ENCODE data around the gene DNM3.
A peak's percentile ranks its signal among the peaks of the same experiment; 100 is the strongest.

The DNM3 gene

DNA sequence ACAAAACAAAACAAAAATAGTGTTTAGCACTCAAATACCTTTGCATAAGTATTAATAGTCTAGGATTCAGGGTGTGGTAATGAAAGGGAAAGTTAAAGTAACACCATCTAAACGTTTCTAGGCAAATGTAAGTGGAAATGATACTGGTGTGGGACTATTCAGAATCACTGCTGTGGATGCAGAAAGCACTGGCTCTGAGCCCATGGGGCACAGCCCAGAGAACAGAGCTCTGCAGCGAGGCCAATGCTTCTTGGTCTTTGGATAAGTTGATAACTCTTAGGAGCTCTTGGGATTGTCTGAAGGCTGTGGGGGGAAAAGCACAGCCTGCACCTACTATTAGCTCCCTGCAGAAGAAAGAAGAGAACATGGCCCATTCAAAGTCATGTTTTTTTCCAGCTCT, 21.4 kb upstream of the DNM3 start:
- FAIRE-seq, result no peak

DNA sequence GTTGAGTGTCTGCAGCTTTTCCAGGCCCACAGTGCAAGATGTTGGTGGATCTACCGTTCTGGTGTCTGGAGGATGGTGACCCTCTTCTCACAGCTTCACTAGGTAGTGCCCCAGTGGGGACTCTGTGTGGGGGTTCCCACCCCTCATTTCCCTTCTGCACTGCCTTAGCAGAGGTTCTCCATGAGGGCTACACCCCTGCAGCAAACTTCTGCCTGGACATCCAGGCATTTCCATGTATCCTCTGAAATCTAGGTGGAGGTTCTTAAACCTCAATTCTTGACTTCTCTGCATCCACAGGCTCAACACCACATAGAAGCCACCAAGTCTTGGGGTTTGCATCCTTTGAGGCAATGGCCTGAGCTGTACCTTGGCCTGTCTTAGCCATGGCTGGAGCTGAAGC, 14.3 kb upstream of the DNM3 start:
- FAIRE-seq, result no peak

DNA sequence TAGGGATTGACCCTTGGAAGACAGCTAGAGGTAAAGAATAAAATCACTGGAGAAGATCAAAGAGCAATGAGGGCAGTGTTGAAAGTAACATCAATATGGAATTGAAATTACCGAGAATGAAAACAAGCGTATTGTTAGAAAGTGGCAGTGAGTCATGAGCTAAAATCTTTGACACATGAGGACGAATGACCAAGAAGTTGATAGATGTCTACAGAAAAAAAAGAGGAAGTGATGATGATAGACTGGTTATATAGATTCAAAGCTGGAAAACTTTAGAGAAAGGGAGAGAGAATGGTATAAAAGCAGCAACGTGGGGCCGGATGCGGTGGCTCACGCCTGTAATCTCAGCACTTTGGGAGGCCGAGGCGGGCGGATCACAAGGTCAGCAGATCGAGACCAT, 12.5 kb upstream of the DNM3 start:
- no peak for FAIRE-seq

GRCh38 chr1:171833091-171833825, 8.0 kb upstream of the DNM3 start:
- no peak for FAIRE-seq

GRCh38 chr1:171834821-171835220, 6.5 kb upstream of the DNM3 start:
- no peak for FAIRE-seq

DNA sequence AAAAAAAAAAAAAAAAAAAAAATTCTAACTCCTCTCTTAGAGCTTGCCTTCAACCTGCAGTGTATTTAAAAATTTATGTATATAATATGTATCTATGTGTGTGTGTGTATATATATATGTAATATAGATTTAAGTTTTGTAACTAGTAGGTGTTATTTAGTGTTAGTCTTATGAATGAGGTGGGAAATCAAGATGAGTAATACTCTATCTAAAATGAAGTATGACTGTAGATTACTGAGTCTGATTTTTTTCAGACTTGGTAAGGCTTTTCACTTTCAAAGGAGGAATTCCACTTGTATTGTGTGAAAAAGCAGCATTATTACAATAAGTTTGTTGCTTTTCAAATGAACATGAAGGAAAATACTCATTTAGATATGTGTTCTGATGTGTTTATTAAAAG, 5.4 kb upstream of the DNM3 start:
- FAIRE-seq, result peak; percentile 61

- FAIRE-seq, result no peak
Observed at GRCh38 chr1:171841931-171842761, 848 bp downstream of the DNM3 start.

GRCh38 chr1:171844381-171844780, 3.1 kb downstream of the DNM3 start:
- FAIRE-seq, result no peak

- peak; percentile 62 for FAIRE-seq
Observed at GRCh38 chr1:171845998-171846397, 4.7 kb downstream of the DNM3 start.

DNA sequence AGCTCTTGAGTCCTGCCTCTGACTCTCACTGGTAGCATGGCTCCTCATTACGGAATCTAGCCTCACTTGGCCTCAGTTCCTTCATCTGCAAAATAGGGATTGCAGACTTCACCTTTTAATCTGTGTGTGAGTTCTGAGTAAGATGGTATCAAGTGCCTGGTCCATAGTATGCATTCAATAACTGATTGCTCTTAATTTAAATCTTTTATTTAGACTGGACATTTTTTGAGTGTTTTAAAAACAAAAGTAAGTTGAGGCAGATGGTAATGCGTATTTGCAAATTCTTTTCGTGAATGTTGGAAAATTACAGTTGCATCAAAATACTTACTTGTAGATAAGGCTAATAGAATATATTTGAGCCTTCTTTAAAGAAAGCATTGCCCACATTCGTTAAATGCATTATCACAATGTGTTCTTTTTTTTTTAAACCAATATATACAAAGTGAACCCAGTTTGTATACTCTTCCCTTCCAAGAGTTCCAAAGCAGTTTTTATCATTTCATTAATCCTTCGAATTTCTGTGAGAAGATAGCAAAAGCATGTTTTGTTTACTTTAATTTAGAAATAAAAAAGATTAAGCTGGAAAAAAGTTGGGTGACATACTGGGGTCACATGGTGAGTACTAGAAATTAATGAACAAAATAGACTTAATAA, 8.1 kb downstream of the DNM3 start:
- FAIRE-seq, result no peak

- no peak for FAIRE-seq
Observed at GRCh38 chr1:171850651-171851350, 9.5 kb downstream of the DNM3 start.

DNA sequence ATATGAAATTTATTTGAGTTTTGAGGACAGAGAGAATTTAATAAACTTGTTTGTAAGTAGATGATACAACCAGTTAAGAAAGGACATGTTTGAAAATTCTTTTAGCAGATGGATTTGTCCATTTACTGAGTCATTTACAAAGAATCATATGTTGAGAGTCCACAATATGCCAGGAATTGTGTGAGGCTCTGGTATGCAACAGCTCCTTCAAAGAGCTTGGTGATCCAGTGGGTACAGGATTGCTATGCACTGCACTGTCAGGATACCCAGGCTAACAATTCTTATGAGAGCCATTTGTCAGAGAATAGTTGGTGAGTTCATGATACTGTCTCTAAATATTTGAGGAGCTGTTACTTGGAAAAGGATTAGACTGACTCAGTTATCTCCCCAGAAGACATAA, 11.0 kb downstream of the DNM3 start:
- FAIRE-seq, result no peak

- FAIRE-seq, result no peak
Observed at GRCh38 chr1:171855381-171855780, 14.1 kb downstream of the DNM3 start.

DNA sequence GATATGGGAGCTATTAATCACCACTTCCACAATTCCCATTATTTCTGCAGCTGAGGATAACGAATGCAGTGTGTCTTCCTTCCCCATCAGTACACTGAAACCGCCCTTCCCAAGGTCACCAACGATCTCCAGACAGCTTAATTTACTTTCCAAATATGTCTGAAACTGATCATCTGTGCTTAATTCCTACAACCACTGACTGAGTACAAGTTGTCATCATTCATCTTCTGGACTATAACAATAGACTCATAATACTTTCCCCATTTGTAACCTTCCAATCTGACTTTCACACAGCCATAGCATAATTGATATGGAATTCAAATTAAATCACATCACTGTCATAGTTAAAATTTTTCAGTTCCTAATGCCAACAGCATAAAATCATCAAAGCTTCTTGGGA, 17.4 kb downstream of the DNM3 start:
- FAIRE-seq, result no peak

- no peak for FAIRE-seq
Observed at GRCh38 chr1:171860696-171861095, 19.4 kb downstream of the DNM3 start.

DNA sequence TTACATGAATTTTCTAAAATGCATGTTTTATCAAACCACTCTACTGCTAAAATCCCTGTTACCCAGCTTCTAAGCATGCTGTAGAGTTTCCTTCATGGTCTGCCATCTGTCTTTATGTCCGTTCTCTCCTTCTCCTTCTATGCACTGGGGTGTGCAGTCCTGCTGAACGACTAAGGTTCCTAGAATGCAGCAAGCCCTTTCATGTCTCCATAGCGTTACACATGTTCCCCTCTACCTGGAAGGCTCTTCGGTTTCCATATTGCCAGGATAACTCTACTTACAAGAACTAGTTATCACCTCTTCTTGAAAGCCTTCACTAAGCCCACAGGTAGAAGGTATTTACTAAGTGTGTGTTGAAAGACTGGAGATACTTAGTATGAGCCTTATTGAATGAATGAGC, 22.2 kb downstream of the DNM3 start:
- no peak for FAIRE-seq

- no peak for FAIRE-seq
Observed at GRCh38 chr1:171864308-171864707, 23.0 kb downstream of the DNM3 start.

DNA sequence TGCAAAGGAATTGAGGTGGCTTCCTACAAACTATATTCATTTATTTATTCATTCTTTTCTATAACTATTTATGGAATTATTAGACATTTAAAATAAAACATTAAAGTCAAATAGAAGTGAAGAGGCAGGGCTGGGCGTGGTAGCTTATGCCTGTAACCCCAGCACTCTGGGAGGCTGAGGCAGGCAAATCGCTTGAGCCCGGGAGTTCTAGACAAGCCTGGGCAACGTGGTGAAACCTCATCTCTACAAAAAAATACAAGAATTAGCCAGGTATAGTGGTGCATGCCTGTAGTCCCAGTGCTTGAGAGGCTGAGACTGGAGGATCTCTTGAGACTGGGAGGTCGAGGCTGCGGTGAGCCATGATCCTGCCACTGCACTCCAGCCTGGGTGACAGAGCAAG, 23.8 kb downstream of the DNM3 start:
- no peak for FAIRE-seq

- FAIRE-seq, result no peak
Observed at GRCh38 chr1:171867236-171867635, 25.9 kb downstream of the DNM3 start.

DNA sequence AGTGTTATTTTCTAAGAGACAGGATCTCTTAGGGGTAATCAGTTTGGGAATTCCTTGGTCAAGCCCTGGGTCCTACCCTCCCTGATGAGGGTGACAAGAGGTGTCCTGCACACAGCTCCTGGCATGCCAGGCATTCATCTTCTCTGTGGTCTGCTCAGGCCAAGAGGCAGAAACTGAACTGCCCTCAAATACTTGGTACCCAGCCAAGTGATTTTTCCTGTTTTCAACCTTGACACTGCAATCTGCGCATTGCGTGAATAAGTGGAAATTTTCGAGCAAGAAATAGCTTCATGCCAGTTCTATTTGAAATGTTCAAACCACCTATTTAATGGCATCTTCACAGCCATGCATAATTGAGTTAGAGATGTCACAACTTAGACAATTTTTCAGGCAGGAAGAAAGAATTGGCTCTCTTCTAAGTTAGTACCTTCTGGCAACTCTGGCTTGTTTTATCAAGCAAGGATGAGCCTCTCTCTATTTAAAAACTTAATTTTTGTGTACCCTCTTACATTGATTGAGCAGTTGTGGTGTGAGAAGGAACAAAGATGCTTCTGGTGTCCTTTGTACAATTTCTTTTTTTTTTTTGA, 27.0 kb downstream of the DNM3 start:
- no peak for FAIRE-seq

DNA sequence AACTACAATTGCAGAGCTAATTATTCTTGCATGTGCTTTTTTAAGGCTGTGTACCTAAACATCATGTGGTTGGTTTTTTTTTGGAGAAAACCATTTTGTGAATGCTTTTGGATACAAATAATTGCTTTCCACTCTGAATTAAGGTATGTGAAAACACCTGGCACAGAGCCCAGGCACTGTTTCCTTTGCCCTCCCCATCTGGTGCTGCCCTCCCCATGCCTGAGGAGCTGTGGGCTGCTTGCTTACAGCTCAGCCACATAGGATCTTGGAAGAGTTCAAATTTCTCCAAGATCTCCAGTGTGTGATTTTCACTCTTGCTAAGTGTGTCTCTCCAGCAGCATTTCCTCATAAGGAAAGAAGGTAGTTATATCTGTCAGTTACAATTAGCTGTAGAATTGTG, 27.8 kb downstream of the DNM3 start:
- FAIRE-seq, result no peak

DNA sequence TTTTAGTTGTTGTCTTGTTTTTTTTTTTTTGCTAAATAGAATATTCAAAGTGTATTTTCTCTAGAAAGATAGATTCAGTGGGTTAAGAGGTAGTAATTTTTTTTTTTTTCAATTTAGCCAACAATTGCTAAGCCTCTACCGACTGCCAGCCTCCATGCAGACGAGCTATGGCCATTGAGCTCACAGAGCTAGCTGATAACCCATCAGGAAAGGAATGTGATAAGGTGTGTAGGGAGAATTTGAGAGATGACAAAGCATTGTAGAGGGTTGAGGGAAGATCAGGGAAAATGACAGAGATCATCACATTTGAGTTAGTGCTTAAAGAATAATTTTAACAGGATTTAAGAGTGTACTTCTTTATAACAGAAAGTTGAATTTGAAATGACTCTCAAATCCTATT, 30.6 kb downstream of the DNM3 start:
- no peak for FAIRE-seq

- no peak for FAIRE-seq
Observed at GRCh38 chr1:171872430-171872829, 31.1 kb downstream of the DNM3 start.

Measured in islet of Langerhans (tissue), 1 donor.